HepG2 (cell line): ENCODE results near the gene TEAD4. TPM values are rescaled to one million over a fixed set of nuclear protein-coding genes. Genes with fewer than 3 reads are reported as not detected.

Source experiments
- ATAC-seq: fragments of 200-7000 bp; cut with Tn5 transposase; 3 replicates; pipeline ENCODE4 v1.9.1; 2020; ENCODE audit warnings: mild to moderate bottlenecking, moderate library complexity
- BruUV-seq: library from RNA; stranded (reverse); fragments of 400-500 nt; replicated peaks from 2 replicates; lab custom pipeline; 2021; lab: Mats Ljungman, UMichigan
- CTCF ChIA-PET: fragments of 300-600 bp; formaldehyde crosslinking; extraction: SDS; loops from one replicate; lab custom pipeline; 2021; ENCODE audit warnings: low total read pairs, inconsistent platforms, low intra/inter-chr PET ratio; lab: Yijun Ruan, JAX
- POLR2A ChIA-PET: fragments of 350-600 bp; sonication (Branson Sonifier 250); formaldehyde crosslinking; loops from one replicate; lab custom pipeline; 2020; ENCODE audit warnings: antibody characterized with exemption, inconsistent platforms; lab: Yijun Ruan, JAX
- DNase-seq: peaks from one replicate; pipeline ENCODE4 v3.0.0-alpha.2; 2015; ENCODE audit warnings: low spot score
- FAIRE-seq: peaks from 3 replicates; lab custom pipeline; 2011; peaks lifted over from hg19 to GRCh38; lab: Jason Lieb, UNC
- H2AFZ ChIP-seq: one replicate; pipeline ENCODE4 v1.6.1; 2011; ENCODE audit warnings: low read length, inconsistent platforms
- H3K27ac ChIP-seq: fragments of 300-600 bp; 3 replicates; pipeline ENCODE4 v1.8.0; 2011; ENCODE audit warnings: mixed run types, mild to moderate bottlenecking, mixed read lengths, low read length, inconsistent platforms; ENCODE audit not compliant: insufficient read depth; ENCODE audit errors: extremely low read length
- H3K27me3 ChIP-seq, 2 experiments: fragments of 200-600 bp in 1 of 2; 2 replicates in 1 of 2; 3 replicates in 1 of 2; pipeline versions ENCODE4 v1.6.0 to v1.8.0; 2011; ENCODE audit warnings: low read length in 2 of 2, mild to moderate bottlenecking in 2 of 2, moderate library complexity in 2 of 2, inconsistent platforms in 1 of 2; ENCODE audit not compliant: insufficient read depth in 2 of 2, control insufficient read depth in 1 of 2
- H3K36me3 ChIP-seq, 2 experiments: fragments of 200-600 bp in 1 of 2; replicated peaks in 1 of 2; 2 replicates in 1 of 2; 3 replicates in 1 of 2; pipeline versions ENCODE4 v1.5.1 to v1.8.0; 2011; ENCODE audit warnings: low read length in 2 of 2, inconsistent platforms in 1 of 2; ENCODE audit not compliant: insufficient read depth in 2 of 2, control insufficient read depth in 1 of 2
- H3K4me1 ChIP-seq: 2 replicates; pipeline ENCODE4 v1.5.1; 2012; ENCODE audit warnings: low read length, inconsistent platforms; ENCODE audit not compliant: insufficient read depth
- H3K4me2 ChIP-seq: 2 replicates; pipeline ENCODE4 v1.6.0; 2011; ENCODE audit warnings: low read depth, low read length, inconsistent platforms
- H3K4me3 ChIP-seq, 3 experiments: fragments of 200-600 bp in 1 of 3; sonication (generic), shearing (Covaris generic) in 1 of 3; replicated peaks in 1 of 3; 2 replicates each; pipeline ENCODE4 v1.5.1; 2011 to 2016; ENCODE audit warnings: low read length in 3 of 3, inconsistent platforms in 2 of 3, low read depth in 2 of 3, mild to moderate bottlenecking in 2 of 3, control low read depth in 1 of 3, mixed read lengths in 1 of 3; ENCODE audit not compliant: insufficient read depth in 1 of 3
- H3K79me2 ChIP-seq: one replicate; pipeline ENCODE4 v1.6.1; 2011; ENCODE audit warnings: low read length, inconsistent platforms; ENCODE audit not compliant: insufficient read depth
- H3K9ac ChIP-seq: 2 replicates; pipeline ENCODE4 v1.6.0; 2011; ENCODE audit warnings: mild to moderate bottlenecking, low read depth, low read length, inconsistent platforms; ENCODE audit not compliant: insufficient read depth
- H3K9me3 ChIP-seq: 2 replicates; pipeline ENCODE4 v1.5.1; 2012; ENCODE audit warnings: mild to moderate bottlenecking, low read length
- H4K20me1 ChIP-seq: 2 replicates; pipeline ENCODE4 v1.6.0; 2011; ENCODE audit warnings: inconsistent platforms, mild to moderate bottlenecking, low read length, moderate library complexity; ENCODE audit not compliant: insufficient read depth
- FOXA1 ChIP-seq, 2 experiments: fragments of 450-650 bp in 1 of 2; sonication (generic) in 1 of 2; formaldehyde crosslinking in 1 of 2; IDR thresholded peaks; 2 replicates each; pipeline versions ENCODE4 v1.4.0 to v1.6.1; 2016 to 2020; ENCODE audit warnings: missing genetic modification reagents in 1 of 2
- RBM22 ChIP-seq: fragments of 200-400 bp; formaldehyde crosslinking; optimal IDR thresholded peaks from 2 replicates; pipeline ENCODE3; 2017; ENCODE audit warnings: mild to moderate bottlenecking, low read length, moderate library complexity
- SUZ12 ChIP-seq: fragments of 150-350 bp; IDR thresholded peaks from 2 replicates; pipeline ENCODE4 v1.6.1; 2014; ENCODE audit warnings: low read depth, low read length
- TBX3 ChIP-seq: fragments of 450-650 bp; IDR thresholded peaks from 2 replicates; pipeline ENCODE4 v1.6.1; 2017; ENCODE audit warnings: antibody characterized with exemption, mild to moderate bottlenecking, inconsistent platforms, borderline replicate concordance
- ZFP90 ChIP-seq: sonication (generic); formaldehyde crosslinking; IDR thresholded peaks from 2 replicates; pipeline ENCODE4 v1.8.0; 2022; ENCODE audit warnings: missing genetic modification reagents, mild to moderate bottlenecking, inconsistent platforms, borderline replicate concordance
- ZNF282 ChIP-seq: fragments of 450-650 bp; IDR thresholded peaks from 2 replicates; pipeline ENCODE4 v1.6.1; 2018; ENCODE audit not compliant: partially characterized antibody
- ZNF652 ChIP-seq: IDR thresholded peaks from 2 replicates; pipeline ENCODE4 v1.6.1; 2016; ENCODE audit warnings: low read depth, borderline replicate concordance
- WGBS: methylation state at CpG from one replicate; pipeline ENCODE4 v1.1.6; 2017; ENCODE audit warnings: low lambda C conversion rate; 5-methylcytosine and 5-hydroxymethylcytosine counted together
- in situ Hi-C: cut with HindIII; loops from 2 replicates; pipeline ENCODE4 v1.10.0; 2017; ENCODE audit warnings: low pct_unique_long_range_greater_than_20kb; ENCODE audit not compliant: extremely low pct_ligation_motif_present
- intact Hi-C: fragments of 100-400 bp; cut with micrococcal nuclease; formaldehyde crosslinking; loops from one replicate; pipeline ENCODE4 v1.10.0; 2022; ENCODE audit not compliant: unreplicated experiment
- polyA plus RNA-seq, 8 experiments: library from polyadenylated mRNA; depleted of rRNA in 3 of 8; stranded (reverse) in 7 of 8; unstranded in 1 of 8; fragments of >200 nt; fragmentation: Illumina TruSeq in 4 of 8; extraction: Trizol in 4 of 8; gene quantifications; 2 replicates each; pipeline versions ENCODE4 v1.2.1 to v1.2.3, GENCODE V29; 2011 to 2016; ENCODE audit warnings: low read depth in 4 of 8, missing spikeins in 1 of 8, mixed read lengths in 1 of 8; ENCODE audit not compliant: insufficient read depth in 1 of 8
- total RNA-seq, 5 experiments: library from RNA; depleted of rRNA; stranded (reverse); fragments of >200 nt; fragmentation: Illumina TruSeq; extraction: Trizol; gene quantifications; 2 replicates each; pipeline ENCODE4 v1.2.3, GENCODE V29; 2016; ENCODE audit warnings: low read depth in 1 of 5
- TF ChIP-seq, protein P1 (sequence below): sonication (generic); formaldehyde crosslinking; IDR thresholded peaks from 2 replicates; pipeline ENCODE4 v1.4.0; 2020; ENCODE audit warnings: mild to moderate bottlenecking, low read depth, missing genetic modification reagents
- TF ChIP-seq, protein P2 (sequence below), 2 experiments: sonication (generic) in 1 of 2; formaldehyde crosslinking in 1 of 2; IDR thresholded peaks; 2 replicates each; pipeline versions ENCODE4 v1.4.0 to v1.6.1; 2016 to 2020; ENCODE audit warnings: borderline replicate concordance in 1 of 2, low read depth in 1 of 2, mild to moderate bottlenecking in 1 of 2, missing genetic modification reagents in 1 of 2

TEAD4 gene
- total and polyA plus RNA-seq, 2 of the 13 experiments (the other 11 are each of a cell fraction or from before 2014, with no cell fraction given) = 45.0 to 69.4 TPM

DNA sequence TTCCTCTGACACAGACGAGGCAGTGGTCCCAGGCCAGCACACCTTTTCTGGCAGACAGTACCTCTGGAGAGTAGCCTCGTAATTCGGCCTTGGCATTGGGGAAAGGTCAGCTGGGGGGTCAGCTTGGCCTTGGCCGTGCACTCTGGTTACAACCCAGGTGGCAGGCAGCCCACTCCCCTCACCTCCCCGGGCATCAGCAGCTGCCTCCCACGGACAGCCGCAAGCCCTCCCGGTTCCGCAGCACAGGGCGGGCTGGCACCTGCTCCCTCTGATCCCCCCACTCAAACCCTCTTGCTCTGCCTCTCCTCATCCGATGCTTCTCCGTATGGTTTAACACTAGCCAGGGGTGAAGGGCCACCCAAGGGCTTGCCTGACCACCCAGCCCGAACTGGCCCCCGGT, 50.6 kb downstream of the TEAD4 start:
- Histone ChIP-seq H3K4me3 (no peak overlapping the region), H3K4me1 (no peaks in the 10 kb centered on the region), H3K27me3 (no peaks in the 10 kb centered on the region), H4K20me1 (no peaks in the 10 kb centered on the region), H3K9ac (no peak overlapping the region), H3K36me3 (peaks cover 25 to 71% of the 10 kb centered on the region in 2 experiments), H2AFZ (no peak overlapping the region), H3K9me3 (no peaks in the 10 kb centered on the region), H3K4me2 (no peak overlapping the region), H3K27ac (no peak overlapping the region), H3K79me2 (no peaks in the 10 kb centered on the region)
- 97% methylated on average over 12 of the region's 14 CpGs for WGBS
- no peak for ATAC-seq
- no peak for FAIRE-seq
- no TSS peak for BruUV-seq
- peak; percentile 72 for TF ChIP-seq RBM22
- TF ChIP-seq TBX3 = no peak
- TF ChIP-seq, protein P1, sequence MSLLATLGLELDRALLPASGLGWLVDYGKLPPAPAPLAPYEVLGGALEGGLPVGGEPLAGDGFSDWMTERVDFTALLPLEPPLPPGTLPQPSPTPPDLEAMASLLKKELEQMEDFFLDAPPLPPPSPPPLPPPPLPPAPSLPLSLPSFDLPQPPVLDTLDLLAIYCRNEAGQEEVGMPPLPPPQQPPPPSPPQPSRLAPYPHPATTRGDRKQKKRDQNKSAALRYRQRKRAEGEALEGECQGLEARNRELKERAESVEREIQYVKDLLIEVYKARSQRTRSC (CRISPR knock-in tag) = no peak
- TF ChIP-seq ZNF282 = no peak
- intact Hi-C loops = no loop called here
- ChIA-PET CTCF (no interaction called here), POLR2A (no interaction called here)
- DNase-seq = no peak
- in situ Hi-C loops = no loop called here

DNA sequence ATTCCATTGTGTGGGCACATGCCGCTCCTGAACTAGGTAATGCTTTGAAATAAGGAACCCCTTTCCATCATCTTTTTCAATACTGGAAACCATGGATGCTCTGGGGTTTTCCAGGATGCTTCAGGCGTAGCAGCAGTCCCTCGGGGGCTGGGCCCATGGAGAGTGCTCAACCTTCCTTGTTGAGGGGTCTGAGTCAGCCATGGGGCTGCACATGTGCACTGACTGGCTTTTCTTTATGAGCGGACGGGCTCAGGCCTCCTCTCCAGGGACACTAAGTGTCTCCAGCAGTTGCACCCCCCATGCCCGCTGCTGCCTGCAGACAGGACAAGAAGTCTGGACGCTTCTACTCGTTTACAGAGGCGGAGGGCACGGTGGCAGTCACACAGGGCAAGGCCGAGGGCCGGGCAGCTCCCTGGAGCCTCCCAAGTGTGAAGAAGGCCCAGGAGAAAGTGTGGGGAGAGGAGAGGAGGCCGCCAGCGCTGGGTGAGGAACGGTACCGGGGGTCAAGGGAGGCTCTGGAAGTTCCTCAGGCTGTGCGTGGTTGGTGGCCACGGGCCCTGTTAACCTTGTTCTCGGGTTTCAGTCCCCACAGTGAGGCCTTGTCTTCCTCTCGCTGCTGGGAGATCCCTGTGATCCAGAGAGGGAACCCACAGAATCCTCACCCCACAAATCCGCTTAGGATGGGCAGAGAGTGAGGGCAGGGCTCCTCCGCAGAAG, 51.2 kb downstream of the TEAD4 start:
- ATAC-seq (no peak; the same call in 2 of the 3 replicates), DNase-seq (no peak), FAIRE-seq (no peak)
- no peaks in the 10 kb centered on the region for H3K9me3 ChIP-seq
- intact Hi-C loops (no loop called here), in situ Hi-C loops (no loop called here)
- no peaks in the 10 kb centered on the region for H3K4me1 ChIP-seq
- H3K9ac ChIP-seq = no peak overlapping the region
- no peak overlapping the region for H3K27ac ChIP-seq
- no peak overlapping the region for H3K4me2 ChIP-seq
- no peak overlapping the region for H3K4me3 ChIP-seq
- no peak overlapping the region for H2AFZ ChIP-seq
- CTCF ChIA-PET = no interaction called here
- TF ChIP-seq, protein P2, sequence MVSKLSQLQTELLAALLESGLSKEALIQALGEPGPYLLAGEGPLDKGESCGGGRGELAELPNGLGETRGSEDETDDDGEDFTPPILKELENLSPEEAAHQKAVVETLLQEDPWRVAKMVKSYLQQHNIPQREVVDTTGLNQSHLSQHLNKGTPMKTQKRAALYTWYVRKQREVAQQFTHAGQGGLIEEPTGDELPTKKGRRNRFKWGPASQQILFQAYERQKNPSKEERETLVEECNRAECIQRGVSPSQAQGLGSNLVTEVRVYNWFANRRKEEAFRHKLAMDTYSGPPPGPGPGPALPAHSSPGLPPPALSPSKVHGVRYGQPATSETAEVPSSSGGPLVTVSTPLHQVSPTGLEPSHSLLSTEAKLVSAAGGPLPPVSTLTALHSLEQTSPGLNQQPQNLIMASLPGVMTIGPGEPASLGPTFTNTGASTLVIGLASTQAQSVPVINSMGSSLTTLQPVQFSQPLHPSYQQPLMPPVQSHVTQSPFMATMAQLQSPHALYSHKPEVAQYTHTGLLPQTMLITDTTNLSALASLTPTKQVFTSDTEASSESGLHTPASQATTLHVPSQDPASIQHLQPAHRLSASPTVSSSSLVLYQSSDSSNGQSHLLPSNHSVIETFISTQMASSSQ (IDR thresholded peaks at IDR 0.05; ENCODE audit: low read depth) = no peak
- TF ChIP-seq, protein P2 (CRISPR knock-in tag; IDR thresholded peaks at IDR 0.05; ENCODE audit: borderline replicate concordance) = no peak
- no peak for TF ChIP-seq FOXA1 (IDR thresholded peaks at IDR 0.05)
- no peak for TF ChIP-seq FOXA1 (CRISPR knock-in tag; IDR thresholded peaks at IDR 0.05)
- TF ChIP-seq SUZ12 = no peak
- no peak for TF ChIP-seq ZNF652
- no peak for TF ChIP-seq ZFP90 (CRISPR knock-in tag)
- peaks cover 28 to 73% of the 10 kb centered on the region in 2 experiments for H3K36me3 ChIP-seq
- POLR2A ChIA-PET = no interaction called here
- WGBS = 95% methylated on average over 14 of the region's 22 CpGs
- no TSS peak for BruUV-seq
- no peaks in the 10 kb centered on the region for H3K27me3 ChIP-seq
- H4K20me1 ChIP-seq = no peaks in the 10 kb centered on the region
- no peaks in the 10 kb centered on the region for H3K79me2 ChIP-seq
